ENCODE measurements around the gene SYCE1.
"Not testable (repeated sequence)": the region's sequence is repeated elsewhere in the genome, so short reads cannot be mapped to it uniquely, and the experiment has no call there.

Gene SYCE1

GRCh38 chr10:133528296-133528844, 37.0 kb downstream of the SYCE1 start:
- peak; percentile 23 for DNase-seq (ENCODE audit: low spot score)
- no peak for TF ChIP-seq CTCF (IDR thresholded peaks at IDR 0.05; ENCODE audit: extremely low read depth, missing control alignments)

GRCh38 chr10:133527771-133528271, 37.6 kb downstream of the SYCE1 start:
- DNase-seq (ENCODE audit: low spot score) = no peak

GRCh38 chr10:133526957-133527588, 38.3 kb downstream of the SYCE1 start, which contains the start of gene CYP2E1:
Gene CYP2E1 (plus strand): TSS chr10:133527363. CDS start chr10:133527396, 33 bp downstream.
- DNase-seq (ENCODE audit: low spot score) = no peak
- no peak for TF ChIP-seq CTCF (IDR thresholded peaks at IDR 0.05; ENCODE audit: extremely low read depth, missing control alignments)

More at GRCh38 chr10:133527771-133528271, 37.6 kb downstream of the SYCE1 start:
- no peak for TF ChIP-seq CTCF (IDR thresholded peaks at IDR 0.05; ENCODE audit: extremely low read depth, missing control alignments)

- no peak for DNase-seq (ENCODE audit: low spot score)
- TF ChIP-seq CTCF (IDR thresholded peaks at IDR 0.05; ENCODE audit: extremely low read depth, missing control alignments) = no peak
These were observed 39.9 kb downstream of the SYCE1 start for GRCh38 chr10:133525444-133525843.

- no peak for DNase-seq (ENCODE audit: low spot score)
- no peak for TF ChIP-seq CTCF (IDR thresholded peaks at IDR 0.05; ENCODE audit: extremely low read depth, missing control alignments)
These were observed 41.7 kb downstream of the SYCE1 start for GRCh38 chr10:133523631-133524203.

- peak; percentile 90 for DNase-seq (ENCODE audit: low spot score)
- TF ChIP-seq CTCF (IDR thresholded peaks at IDR 0.05; ENCODE audit: extremely low read depth, missing control alignments) = peak; percentile 36
These were observed 45.1 kb downstream of the SYCE1 start for GRCh38 chr10:133520193-133520738.

GRCh38 chr10:133518517-133518916, 46.9 kb downstream of the SYCE1 start:
- not testable (repeated sequence) for DNase-seq (ENCODE audit: low spot score)

Measured in GM20000 (cell line).